Measurements from ENCODE around the gene ADGRD2.

The ADGRD2 gene

DNA sequence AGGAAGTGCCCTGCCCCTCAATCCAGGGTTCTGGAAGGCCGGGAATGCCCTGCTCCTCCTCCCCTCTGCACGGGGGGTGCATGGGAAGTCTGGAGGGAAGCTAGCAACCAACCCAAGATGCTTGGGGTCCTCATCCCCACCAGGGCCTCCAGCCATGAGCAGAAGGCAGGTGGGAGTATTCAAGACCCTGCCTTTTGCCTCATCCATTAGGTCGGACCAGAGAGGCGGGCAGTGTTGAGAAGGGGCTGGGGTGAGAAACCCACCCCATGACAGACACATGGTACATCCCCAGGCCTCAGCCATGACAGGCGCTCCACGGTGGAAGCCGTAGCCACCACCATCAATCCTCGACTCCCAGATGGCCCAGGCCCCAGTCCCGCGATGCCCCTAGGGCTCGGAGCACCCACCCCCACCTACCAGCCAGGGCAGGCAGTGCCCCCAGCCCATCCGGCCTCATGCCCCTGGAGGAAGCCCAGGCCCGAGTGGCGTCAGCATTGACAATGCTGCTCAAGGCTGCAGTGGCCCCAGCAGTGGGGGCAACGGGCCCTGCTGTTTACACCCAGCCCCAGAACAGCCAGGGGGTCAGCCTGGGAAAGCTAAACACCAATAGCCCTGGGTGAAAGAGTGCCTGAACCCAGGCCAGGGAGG is 48.4 kb downstream of the ADGRD2 start:
- DNase-seq = no peak

DNA sequence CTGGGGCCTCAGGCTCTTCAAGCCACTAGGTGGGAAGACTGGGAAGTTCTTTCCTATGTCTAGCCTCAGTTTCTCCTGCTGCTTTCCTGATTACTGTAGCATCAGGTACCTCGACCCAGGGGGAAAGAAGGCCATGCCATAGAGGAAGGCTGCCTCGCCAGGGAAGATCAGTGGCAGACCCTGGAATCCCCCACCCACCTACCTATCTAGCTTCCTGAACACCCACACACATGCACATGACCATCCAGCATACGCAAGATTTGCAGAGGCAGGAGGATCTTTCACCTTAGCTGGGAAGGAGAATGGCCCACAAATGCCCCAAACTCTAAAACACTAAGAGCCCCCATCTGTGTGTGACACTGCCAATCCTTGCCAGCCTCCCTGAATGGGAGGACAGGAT is 49.0 kb downstream of the ADGRD2 start:
- DNase-seq = no peak

DNA sequence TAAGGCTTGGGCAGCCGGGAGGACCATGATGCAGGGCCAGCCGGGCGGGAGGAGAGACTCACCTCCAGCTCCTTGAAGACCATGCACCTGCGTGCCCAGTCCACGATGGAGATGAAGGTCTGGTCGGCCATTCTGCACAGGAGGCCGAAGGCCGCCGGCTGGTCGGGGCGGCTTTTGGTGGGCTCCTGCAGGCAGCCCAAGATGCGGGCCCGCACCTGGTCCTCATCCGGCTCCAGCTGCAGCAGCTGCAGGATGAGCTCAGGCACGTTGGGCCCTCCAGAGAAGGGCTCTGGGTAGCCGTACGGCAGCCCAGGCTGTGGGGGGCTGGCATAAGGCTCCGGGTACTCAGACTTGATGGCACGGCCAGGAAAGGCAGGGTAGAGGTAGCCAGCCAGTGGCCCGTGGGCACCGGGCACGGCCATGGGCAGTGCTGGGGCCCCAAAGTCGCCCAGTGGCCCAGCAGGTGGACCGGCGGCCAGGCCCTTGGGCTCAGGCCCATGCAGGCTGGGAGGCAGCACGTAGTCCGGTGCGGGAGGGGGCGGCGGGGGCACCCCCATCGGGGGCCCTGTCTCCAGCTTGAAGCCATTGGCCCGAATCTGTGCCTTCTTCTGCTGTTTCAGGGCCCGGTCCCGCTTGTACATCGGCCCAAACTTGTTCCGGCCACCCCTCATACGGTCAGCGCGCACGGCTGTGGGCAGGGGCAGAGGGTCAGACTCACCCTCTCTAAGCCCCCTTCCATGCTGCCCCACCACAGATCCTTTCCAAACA is 50.0 kb downstream of the ADGRD2 start:
- no peak for DNase-seq

DNA sequence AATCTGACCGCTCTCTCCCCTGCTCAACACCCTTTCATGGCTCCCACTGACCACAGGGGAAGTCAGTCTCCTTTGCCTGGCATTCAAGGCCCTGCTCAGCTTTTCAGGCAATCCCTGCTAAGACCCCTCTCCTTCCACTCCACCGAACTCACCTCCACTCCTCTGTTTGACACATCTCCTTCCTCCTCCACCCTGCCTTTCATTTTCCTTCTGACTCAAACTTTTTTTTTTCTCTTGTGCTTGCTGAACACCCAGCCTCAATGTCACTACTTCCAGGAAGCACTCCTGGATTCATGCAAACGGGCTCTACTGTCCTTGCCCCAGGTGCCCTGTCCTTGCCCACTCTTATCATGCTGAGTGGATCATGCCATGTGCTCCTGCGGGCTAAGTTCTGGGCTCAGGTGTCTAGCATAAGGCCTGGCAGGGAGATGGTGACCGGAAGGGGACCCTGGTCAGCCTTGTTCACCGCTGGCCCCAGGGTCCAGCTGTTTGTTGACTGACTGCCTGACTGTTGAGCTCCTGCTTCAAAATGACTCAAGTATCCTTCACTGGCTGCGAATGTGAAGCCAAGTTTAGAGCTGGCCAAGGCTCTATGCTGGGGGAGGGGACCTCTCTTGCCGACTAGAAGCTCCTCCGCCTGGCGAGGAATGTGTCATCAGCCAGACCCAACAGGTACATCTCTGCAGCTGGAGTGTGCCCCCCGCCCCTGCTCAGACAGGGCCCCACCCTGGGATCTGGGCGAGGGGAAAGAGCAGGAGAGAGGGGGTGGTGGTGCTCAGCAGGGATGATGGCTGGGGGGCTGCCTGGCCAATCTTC is 50.8 kb downstream of the ADGRD2 start:
- DNase-seq = no peak

DNA sequence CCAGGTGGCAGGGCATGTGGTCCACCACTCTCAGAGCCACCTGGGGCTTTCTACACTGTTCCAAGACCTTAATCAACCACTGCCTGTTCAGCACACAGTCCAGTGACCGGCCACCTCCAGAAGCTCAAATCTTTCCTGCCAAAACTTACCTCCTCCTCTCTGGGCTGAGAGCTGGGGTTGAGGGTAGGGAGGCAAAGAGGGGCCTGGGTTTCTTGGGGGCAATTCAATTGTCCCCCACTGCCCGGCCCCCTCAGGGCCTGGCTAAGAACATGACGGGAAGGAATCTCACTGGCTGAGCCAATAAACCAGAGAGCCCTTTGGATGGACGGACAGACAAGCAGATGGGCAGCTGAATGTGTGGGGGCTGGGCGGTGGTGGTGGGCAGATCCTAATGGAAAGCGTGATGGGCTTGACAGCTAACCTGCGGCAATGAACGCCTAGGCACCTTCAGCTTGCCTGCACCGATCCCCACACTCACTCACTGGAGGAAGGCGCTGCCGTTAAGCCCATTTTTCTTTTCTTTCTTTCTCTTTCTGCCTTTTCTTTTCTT is 51.6 kb downstream of the ADGRD2 start:
- DNase-seq = no peak

DNA sequence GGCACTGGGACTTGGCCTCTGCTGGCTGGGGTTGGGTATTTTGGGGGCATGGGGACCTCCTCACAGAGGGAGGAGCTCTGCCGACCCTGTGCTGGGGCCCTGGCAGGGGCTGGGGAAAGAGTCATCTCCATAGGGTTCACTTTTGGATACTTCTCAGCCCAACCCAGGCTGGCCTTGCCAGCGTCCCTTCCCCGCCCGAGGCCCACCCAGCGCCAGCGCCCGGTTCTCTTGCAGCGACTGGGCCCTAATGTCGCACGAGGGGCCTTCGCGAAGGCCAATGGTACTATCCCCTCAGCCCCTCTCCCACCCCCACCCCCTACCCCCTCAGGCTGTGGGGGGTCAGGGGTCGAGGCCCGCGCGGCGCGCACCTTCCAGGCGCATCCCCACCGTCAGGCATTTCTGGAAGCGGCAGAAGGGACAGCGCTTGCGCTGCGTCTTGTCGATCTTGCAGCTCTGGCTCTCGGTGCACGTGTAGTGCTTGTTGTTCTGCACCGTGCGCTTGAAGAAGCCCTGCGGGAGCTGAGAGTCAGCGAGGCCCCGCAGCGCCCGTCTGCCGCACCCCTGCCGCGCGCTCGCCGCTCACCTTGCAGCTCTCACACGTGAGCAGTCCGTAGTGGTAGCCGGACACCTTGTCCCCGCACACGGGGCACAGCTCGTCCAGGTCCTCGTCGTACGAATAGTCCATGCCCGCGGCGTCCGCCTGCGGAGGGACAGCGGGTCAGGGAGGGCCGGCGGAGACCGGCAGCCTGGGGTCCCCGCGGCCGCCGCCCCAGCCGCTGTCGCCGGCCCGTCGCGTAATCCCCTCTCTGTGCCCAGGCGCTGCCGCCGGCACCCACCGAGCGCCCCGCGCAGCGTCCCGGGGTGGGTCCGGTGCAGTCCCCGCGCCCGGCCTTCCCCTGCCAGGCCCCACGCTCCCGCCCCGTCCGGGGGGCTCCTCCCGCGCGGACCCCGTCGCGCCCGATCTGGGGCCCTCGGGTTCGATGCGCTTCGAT is 52.8 kb downstream of the ADGRD2 start:
- no peak for DNase-seq

DNA sequence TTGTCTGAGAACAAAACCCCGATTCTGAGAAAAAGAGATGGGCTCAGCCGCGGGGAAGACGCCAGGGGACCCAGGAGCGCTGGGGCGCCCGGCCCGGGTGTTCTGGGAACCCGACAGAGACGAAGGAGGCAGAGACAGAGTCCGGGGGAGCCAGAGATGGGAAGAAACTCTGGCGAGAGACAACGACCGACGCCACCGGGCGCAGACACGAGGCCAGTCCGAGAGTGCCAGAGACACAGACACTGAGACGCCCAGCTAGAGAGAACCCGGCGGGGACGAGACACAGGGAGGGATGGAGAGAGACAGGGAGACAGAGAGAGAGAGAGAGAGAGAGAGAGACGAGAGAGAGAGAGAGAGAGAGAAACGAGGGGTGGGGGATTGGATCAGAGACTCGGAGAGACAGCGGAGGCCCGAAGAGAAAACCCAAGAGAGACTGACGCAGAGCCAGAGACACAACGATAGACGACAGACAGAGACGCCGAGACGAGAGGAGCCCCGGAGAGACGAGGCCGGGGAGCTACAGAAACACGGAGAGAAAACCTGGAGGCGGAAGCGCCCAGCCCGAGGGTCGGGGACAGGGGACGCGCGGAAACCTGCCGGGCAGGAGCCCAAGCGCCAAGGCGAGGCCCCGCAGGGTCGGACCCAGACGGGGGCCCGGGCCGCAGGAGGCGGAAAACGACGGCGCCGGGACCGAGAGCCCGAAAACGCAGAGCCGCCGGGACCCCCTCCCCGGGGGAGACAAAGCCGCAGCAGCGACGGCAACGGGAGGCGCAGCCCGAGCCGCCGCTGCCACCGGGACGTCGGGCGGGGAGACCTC is 53.7 kb downstream of the ADGRD2 start:
- no peak for DNase-seq

DNA sequence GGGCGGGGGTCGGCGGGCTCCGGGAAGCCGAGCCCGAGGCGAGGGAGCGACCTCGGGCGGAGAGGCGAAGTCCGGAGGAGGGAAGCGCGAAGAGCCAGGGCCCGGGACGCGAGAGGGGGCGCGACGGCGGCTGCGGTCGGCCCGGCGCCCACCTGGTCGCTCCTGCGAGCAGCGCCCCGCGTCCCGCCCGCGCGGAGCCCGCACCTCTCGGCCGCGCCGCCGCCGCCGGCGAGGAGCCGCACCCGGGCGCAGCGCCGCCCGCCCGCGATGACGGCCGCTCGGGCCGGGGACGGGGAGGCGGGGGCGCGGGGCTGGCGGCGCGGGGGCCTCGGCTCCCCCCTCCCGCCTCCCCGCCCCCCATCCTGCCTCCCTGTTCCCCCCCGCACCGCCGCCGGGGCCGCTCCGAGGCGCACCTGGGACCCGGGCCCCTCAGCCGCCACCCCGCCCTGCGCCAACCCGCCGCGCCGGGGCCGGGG is 54.3 kb downstream of the ADGRD2 start:
- DNase-seq = no peak

DNA sequence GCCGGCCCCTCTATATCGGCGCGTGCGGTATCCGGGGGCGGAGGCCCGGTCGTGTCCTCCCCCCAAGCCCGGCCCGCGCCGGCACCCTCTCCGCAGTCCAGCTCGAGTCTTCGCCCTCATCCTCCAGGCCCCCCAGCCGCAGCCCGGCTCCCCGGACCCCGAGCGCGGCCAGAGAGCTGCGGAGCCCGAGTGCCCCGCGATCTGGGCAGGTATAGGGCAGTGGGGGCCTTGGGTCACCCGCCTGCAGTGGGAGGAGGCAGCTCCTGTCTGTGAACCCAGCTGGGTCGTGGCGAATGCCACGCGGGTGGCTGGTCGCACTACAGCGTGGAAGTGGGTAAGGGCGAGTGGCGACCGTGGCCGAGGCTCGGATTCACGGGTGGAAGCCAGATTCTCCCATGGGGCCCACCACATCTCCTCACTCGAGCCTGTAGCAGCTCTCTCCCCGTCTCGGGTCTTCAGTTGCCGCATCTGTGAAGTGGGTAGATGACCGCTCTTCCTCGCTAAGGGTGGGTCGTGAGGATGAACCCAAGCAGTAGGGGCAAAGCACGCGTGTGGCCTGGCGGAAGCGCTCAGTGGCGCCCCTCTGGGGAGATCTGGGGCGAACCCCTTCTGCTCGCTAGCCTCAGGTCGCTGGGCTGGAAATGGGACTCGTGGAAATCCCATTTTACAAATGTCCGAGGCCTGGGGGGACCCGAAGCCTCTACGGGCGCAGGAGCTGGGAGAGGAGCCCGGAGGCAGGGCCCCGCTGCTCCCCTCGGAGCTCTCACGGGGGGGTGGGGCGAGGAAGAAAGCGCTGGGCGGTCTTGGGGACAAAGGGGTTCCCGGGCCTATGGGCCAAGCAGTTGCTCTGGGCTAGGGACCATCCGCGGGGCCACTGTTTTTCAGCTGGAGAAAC is 55.0 kb downstream of the ADGRD2 start:
- no peak for DNase-seq

DNA sequence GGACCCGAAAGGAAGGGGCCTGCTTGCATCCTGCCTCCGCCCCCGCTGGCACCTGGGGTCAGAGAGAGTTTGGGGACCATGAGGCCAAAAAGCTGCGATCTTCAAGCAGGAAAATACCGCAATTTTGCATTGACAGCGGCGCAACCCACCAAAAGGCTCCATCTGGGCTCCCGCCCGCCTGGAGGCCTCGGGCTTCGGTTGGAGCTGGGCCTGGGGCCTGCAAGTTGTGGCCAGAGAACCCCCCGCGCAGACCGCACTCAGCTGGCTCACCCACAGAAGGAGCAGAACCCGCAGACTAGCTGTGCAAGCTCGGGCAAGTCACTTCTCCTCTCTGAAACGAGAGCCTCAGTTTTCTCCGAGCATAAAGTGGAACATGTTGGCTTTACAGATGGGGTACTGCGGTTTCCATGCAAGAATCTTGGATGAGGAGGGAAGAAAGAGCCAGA is 55.7 kb downstream of the ADGRD2 start:
- DNase-seq = no peak

DNA sequence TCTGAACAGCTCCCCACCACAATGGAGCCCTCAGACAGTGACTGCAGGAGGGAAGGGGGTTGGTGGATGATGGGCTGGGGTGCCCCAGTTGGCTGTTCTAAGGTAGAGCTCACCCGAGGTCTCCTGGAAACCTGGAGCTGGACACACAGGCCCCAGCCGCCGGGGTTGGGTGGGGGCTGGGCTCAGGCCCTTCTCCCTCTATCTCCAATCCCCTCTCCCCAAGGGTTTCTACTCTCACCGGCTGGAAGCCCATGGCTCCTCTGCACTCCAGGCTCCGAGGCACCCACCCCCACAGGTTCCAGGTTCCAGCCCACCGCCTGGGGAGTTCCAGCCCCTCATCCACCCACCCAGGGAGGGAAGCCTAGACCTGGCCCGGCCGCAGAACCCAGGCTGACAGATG is 56.2 kb downstream of the ADGRD2 start:
- DNase-seq = no peak

DNA sequence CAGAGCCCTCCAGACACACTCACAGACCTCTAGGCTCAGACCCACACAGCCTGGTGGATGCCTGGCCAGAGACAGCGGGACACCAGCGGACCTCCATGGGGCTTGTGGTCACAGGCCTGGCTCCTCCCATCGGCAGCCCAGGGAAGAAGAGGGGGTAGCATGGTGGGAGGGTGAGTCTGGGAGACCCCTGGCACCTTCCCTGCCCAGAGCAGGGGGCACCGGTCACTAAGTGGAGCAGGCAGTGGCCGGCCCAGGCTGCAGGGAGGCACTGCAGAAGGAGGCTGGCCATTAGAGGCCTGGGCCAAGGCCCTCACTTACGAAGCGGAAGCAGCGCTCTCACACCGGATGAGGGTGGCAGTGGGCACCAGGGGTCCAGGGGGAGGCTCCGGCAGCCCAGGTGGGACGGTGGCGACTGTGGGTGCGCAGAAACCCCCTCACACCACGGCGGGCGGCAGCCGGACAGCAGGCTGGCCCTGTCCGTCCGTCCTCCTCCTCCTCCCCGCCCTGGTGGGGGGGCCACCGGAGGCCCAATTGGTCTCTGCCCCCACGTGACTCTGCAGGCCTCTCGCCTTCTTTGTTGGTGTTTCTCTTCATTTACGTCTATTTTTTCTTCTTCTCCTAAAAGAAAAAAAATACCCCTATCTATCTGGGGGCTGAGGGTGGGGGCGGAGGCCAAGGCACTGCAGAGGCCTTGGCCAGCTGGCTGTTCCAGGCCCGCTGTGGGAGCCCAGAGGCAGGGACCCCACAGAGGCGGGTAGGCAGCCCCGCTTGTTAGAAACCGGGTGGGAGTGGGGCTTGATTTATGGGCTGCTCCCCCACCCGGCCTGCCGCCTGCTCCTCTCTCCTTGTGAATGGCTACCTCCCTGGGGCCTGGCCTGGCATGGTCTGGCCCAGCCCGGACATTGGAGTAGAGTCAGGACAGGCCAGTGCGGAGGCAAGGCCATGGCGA is 57.0 kb downstream of the ADGRD2 start, which contains the start of gene NR5A1:
TSS of gene NR5A1 (minus strand) at position 469 of the 949 bp plus-strand sequence. CDS start 4,004 bp downstream, outside the sequence.
- DNase-seq = no peak

DNA sequence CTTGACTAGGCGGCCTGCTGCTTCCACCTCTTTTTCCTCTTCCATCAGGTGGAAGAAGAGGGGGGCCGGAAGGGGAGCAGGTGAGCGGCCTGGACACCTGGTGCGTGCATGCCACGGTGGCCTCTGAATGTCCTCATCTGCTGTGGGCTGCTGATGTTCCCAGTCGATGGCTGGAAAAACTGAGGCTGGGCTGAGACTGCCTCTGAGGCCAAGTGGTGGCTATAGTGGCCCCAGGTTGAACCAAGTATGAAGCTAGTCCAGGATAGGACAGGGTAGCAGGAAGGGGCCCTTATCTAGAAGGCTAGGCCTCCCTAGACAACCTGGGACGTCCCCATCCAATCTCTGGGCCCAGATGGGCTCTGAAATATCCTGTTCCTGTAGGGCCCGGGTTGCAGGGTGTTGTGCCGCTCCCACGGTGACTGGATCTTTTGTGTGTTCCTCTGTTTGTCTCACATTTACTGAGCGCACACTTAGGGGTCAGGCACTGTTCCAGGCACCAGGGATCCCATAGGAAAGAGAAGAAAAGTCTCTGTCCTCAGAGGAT is 57.7 kb downstream of the ADGRD2 start:
- DNase-seq = no peak

DNA sequence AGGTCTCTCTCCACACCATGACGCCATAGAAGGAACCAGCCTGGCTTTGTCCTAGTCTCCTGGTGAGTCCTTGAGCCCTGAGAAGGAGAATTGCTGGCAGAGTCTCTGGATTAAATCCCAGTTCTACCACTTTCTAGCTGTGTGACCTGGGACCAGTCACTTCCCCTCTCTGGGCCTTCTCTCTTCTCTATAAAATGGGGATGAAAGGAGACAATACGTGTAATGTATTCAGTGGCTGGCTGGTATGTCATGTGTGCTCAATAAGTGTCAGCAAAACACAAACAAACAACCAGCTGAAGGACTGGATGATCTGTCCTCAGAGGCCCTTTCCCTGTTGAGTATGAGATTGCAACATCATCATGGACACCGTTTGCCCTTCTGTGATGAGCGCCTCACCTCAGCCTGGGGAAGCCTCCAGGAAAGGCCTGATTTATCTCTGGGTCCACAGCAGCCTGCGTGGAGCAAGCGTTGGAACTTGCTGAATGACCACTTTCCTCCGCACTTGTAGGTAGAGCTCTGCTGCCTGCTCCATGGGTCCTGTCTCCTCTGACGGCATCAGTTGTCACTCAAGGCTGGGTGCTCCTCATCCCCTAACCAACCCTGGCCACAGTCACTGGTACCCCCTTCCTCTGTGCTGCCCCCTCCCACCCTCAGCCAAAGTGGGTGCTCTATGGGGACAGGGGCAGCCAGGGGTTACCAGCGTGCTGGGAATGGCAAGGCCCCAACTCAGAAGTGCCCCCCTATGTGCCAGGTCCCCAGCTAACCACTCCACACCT is 60.6 kb downstream of the ADGRD2 start:
- no peak for DNase-seq

DNA sequence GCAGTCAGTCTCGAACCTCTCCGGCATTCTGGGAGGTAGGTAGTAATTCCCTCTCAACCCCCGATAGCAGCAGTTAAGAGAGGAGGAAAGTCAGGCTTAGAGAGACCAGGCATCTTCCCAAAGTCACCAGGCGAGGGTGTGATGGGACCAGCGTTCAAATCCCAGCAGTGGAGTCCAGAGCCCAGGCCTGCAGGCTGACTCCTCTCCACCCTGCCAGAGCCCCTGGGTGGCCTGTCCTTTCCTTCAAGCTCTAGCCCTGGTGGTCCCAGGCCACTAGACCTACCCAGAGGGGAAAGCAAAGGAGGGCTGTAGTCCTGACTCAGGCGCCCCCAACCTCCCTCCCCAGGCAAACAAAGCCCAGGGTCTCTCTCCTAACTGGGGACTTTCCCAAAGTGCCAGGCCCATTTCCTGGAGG is 61.2 kb downstream of the ADGRD2 start:
- DNase-seq = no peak

DNA sequence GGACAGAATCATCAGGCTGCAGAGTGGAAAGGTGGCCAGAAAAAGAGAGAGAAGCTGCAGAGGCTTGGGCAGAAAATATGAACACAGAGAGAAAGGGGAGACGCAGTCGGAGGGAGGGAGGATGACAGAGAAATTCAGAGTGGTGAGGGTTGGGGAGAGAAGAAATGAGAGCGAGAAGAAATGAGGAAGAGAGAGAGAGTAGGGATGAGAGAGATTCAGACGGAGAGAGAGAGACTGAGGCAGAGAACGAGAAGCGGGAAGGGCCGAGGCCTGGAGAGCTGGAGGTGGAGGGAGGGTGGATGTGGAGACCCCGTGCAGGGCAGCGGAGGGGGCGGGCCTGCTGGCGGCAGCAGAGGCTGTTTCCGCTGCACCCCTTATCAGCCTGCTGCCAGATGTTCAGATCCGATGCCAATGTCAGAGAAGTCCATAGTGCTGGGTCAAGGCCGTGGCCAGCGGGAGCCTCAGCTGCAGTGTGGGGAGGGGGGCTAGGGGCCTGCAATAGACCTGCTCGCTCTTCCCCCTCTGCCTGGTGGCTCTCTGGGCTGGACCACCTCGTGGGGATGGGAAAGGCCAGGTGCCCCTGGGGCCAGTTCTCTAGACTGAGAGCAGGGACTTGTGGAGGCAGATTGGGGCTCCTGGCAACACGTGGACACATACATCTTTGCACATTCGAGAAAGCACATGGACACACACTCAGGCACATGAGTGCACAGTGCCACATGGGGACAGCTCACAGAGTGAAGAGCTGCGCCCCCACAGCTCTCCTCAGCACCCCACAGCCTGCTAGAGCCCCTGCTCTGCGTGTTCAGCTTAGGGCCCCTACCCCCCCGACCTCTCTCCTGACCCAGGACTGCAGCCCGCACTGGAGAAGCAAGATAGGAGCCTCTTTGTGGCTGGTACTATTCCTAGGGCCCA is 61.9 kb downstream of the ADGRD2 start:
- no peak for DNase-seq
